ENCODE measurements around the gene TNFRSF19.
"Not testable (repeated sequence)": the region's sequence is repeated elsewhere in the genome, so short reads cannot be mapped to it uniquely, and the experiment has no call there.

The TNFRSF19 gene, protein sequence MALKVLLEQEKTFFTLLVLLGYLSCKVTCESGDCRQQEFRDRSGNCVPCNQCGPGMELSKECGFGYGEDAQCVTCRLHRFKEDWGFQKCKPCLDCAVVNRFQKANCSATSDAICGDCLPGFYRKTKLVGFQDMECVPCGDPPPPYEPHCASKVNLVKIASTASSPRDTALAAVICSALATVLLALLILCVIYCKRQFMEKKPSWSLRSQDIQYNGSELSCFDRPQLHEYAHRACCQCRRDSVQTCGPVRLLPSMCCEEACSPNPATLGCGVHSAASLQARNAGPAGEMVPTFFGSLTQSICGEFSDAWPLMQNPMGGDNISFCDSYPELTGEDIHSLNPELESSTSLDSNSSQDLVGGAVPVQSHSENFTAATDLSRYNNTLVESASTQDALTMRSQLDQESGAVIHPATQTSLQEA

DNA sequence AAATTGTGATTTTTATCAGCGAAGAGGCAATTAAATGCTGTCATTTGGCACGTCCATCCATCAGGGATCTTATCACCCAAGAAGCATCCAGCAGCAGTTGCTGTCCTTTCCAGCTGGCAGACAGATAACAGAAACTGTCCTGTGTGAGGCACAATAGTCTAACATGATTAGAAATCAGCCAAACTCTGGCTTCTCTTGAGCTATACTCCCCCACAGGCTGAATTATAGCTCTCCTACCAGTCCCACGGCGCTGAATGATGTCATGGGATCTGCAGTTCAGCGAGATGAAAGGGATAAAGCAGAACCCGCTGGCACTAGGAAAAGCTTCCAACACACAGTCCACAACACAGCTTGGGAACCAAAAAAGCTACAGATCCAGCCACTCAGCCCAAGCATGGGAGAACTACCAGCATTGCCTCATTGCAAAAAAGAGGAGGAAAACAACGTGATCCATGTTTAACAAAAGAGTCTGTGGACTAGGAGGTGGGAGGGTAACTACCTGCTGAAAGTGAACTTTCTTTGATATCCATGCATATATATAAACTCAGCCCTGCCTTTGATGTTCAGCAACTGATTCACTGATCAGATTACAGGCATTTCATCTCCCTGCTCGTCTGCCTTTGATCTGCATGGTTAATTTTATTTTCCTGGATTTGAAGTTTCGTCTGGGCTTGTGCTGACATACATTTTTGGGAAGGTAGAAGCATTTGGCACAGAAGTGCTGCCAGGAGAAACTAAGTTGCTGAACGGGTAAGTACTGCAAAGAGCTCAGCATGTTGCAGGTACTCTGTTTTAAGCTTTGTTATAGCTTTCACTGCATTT lies at the start of gene TNFRSF19:
Gene TNFRSF19, plus strand, starts transcription at position 314 of the 822 bp plus-strand sequence. CDS start 19,772 bp downstream, outside the sequence.
- no peak for DNase-seq

DNA sequence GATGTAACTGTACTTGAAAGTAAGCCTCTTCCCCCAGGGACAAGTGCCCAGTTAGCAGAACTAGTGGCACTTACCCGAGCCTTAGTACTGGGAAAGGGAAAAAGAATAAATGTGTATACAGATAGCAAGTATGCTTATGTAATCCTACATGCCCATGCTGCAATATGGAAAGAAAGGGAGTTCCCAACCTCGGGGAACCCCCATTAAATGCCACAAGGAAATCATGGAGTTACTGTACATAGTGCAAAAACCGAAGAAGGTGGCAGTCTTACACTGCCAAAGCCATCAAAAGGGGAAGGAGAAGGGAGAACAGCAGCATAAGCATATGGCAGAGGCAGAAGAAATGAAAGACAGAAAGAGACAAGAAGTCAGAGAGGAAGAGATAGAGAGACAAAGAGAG lies 40.3 kb upstream of the TNFRSF19 start:
- DNase-seq: not testable (repeated sequence)

DNA sequence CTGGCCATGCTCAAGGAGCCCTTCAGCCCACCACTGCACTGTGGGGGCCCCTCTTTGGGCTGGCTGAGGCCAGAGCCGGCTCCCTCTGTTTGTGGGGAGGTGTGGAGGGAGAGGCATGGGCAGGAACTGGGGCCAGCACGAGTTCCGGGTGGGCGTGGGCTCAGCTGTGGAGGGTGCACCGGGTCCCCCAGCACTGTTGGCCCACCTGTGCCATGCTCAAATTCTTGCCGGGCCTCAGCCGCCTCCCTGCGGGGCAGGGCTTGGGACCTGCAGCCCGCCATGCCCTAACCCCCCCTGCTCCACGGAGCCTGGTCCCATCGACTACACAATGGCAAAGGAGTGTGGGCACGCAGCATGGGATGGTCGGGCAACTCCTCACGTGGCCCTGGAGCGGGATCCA lies 38.8 kb upstream of the TNFRSF19 start:
- DNase-seq: no peak

DNA sequence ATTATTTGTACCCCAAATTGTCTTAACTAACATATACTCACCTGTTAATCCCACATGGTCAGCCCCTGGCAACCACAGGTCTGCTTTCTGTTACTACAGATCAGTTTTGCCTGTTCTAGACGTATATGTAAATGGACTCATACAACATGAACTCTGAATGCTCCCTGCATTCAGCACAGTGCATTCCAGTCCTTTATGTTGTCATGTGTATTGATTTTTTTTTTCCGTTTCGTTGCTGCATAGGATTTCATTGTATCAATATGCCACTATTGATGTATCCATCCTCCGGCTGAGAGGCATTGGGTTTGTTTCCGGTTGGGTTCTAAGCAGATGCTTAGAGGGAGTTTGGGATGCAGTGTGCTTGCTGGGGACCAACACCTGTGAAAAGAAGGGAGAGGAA lies 36.1 kb upstream of the TNFRSF19 start:
- no peak for DNase-seq

DNA sequence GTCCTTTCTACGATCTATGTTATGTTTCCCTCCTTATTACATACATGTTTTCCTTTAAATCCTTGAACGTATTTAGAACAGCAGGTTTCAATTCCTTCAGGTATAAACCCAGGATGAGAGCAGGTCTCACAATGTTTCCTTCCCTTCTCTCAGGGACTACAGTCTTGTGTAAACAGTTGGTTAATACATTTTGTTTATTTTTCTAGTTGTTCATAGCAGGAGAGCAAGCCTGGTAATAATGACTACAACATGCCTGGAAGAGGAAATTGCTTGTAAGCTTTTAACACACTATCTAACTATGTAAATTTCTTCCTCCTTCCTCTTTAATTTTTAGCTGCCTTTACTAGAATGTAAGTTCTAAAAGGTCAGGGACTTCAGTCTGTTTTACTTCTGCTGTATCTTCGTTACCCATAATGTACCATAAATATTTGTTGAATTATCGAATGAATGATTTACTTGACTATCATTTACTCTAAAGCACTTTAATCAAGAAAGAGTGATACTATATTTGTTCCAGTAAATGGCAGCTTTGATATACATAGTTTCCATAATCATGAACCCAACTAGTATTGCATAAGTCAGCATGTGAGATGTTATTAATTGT lies 28.9 kb upstream of the TNFRSF19 start:
- no peak for DNase-seq

DNA sequence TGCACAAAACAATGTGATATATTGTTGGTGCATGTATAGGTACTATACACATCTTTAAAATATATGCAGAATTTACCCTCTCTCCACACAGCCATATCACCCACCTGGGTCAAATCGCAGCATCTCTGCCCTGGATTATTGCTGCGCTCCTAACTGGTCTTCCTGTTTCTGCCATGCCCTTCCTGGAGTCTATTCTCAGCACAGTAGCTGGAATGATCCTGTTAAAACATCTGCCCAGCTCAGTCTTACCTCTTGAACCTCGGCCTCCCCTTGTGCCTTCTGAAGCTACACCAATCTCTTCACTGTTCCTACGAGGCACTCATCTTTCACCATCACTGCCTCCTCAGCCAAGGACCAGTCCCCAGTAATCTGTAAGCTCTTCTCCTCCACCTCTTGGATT lies 25.5 kb upstream of the TNFRSF19 start:
- no peak for DNase-seq

DNA sequence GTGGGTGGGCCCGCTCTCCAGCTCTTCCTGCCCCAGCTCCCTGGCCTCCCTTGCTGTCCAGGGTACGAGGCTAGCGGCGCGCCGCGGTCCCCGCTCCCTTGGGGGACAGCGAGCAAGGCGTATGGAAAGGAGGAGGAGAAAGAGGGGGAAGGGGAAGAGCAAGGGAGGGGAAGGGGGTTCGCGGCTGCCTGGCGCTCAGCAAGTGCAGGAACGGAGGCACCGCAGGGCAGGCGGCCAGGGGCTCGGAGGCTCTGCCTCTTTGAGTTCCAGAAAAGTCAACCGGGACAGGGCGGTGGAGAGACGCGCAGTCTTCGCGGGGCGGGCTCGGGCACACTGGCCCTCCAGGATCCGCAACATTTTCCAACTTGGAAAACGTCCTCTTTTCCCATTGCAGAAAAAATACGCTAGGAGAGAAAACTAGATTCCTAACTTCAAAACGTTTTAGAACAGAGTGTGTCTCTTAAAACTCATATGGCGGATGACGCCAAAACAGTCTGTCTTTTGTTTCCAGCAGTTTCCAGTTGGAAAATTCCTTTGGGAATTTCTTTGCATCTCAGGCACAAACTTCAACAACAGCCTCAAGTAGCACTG lies 23.1 kb upstream of the TNFRSF19 start:
- DNase-seq: no peak

DNA sequence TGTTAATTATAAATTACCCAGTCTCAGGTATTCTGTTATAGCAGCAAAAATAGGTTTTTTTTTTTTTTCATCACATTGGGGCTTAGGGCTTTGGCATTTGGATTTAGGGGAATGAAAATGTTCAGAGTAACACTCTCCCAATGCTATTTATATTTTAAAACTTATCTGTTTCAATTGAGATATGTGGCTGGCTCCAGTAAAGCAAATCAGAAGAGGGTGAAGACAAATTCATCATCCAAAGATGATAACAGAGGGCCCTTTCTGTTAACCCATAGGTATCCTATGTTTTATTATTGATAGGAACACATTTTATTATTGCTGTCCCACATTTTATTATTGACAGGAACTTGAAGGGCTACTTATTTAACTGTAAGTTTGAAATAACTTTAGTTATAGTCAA lies 20.5 kb upstream of the TNFRSF19 start:
- DNase-seq: no peak

DNA sequence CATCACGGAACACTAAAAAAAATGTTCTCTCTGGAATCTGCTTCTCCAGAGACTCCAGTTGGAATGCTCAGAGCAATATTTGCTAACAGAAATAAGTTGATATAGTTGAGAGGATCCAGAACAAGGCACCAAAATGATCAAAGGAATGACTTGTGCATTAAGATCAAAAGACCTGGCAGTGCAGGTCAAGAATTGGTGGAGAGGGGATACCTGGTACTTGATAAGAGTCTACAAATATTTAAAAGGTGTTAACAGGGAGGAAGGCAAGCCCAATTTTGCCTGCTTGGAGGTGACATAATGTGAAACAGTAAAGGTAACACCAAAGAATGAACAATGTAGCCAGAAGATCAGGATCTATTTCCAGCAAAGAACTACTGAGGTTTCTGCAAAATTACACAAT lies 20.0 kb upstream of the TNFRSF19 start:
- no peak for DNase-seq

DNA sequence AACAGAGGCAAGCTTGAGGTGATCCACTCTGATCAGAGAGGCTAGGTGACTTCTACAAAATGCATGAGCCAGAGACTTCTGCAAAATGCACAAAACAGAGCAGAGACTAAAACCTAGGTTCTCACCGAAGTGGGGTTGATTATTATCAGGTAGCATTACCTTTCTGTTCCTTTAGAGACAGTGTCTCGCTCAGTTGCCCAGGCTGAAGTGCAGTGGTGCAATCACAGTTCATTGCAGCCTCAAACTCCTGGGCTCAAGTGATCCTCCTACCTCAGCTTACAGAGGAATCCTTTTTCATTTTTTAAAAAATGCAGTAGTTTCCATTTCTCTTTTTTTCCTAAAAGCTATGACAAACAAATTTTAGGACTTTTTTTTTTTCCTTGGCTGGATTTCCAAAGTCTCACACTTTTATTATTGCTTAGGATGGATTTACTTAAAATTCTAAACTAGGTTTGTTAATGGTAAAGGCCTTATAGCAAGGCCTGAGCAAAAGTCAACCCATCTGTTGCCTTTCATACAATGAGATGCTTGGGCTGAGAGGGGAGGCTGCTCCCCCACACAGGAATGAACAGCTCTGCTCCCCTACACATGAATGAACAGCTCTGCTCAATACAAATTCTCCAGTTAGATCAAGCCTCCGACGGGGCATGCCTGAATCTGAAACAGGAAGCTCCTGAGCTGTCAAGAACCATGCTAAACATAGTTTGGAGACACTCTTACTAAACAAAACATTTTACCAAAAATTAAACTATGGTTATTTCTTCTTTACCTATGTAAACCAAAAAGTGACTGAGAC lies 18.8 kb upstream of the TNFRSF19 start:
- DNase-seq: no peak

DNA sequence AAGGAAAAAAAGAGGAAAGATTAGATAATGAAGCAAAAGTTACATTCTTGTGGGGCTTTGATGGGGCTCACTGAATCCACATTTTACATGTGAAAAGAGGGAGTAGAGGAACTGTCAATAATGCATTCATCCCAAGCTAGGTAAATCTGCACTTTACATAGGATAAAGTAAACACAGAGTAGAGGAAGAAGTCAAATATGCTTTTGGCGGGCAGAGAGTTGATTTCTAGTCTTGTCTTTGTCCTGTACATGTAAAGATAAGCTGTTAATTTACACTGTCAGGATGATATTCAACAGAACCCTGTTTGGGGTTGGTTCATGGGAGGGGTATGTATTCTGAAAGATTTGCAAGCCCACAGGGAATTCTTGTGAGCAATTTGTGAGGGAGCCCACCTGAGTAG lies 18.0 kb upstream of the TNFRSF19 start:
- no peak for DNase-seq

DNA sequence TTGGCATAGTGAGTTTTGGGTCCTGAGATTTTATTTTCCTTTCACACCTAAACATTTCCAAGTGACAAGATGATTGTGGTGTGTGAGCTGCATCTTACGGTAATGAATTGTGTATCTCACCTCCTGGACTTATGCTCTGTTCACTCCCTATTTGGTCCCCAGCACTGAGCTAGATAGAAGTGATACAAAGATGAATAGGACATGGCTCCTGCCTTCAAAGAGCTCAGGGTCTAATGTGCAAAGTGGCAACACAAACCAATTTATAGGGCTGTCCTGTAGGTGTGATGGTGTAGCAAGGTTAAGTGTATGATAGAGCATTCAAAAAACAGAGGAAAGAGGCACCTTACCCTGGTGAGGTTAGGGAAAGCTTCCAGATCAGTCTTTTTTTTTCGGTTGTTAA lies 17.6 kb upstream of the TNFRSF19 start:
- DNase-seq: no peak

DNA sequence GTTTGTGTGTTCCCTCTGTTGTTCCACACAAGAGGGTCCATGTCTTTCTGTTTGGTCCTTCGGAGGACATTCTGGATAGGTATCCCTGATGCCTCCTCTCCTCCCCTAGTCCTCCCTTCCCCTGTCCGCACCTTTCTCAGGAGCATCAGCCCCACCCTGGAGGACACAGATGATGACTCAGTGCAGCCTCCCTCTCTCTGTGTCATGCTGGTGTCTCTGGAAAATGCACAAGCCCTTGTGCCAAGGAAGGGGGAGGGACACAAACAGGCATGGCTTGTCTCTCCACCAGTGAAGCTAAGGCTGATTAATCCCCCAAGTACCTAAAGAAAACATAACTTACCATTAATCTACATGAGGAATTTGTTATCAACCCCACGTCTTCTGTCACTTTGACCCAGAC lies 16.2 kb upstream of the TNFRSF19 start:
- no peak for DNase-seq

DNA sequence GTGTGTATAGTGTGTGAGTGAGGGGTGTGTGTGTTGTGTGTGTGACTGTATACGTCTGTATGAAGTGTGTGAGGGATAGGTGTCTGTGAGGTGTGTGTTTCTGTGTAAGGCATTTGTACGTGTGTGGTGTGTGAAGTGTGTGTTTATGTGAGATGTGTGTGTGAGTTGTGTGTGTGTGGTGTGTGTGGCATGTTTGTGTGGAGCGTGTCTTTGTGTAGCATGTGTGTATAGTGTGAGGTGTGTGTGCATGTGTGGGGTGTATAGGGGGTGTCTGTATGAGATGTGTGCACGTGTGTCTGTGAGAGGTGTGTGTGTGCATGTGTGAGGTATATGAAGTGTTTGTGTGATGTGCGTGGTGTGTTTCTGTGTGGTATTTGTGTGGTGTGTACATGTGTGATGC lies 13.2 kb upstream of the TNFRSF19 start:
- no peak for DNase-seq

DNA sequence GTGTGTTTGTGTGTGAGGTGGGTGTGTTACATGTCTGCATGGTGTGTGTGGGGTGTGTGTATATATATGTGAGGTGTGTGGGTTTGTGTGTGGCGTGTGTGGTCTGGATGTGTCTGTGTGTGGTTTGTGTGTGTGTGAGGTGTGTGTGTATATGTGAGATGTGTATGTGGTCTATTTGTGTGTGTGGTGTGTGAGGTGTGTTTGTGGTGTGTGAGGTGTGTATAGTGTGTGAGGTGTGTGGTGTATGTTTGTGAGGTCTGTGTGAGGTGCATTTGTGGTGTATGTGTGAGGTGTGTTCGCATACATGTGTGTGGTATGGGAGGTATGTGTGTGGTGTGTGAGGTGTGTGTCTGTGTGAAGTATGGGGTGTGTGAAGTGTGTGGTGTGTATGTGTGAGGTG lies 12.5 kb upstream of the TNFRSF19 start:
- no peak for DNase-seq

DNA sequence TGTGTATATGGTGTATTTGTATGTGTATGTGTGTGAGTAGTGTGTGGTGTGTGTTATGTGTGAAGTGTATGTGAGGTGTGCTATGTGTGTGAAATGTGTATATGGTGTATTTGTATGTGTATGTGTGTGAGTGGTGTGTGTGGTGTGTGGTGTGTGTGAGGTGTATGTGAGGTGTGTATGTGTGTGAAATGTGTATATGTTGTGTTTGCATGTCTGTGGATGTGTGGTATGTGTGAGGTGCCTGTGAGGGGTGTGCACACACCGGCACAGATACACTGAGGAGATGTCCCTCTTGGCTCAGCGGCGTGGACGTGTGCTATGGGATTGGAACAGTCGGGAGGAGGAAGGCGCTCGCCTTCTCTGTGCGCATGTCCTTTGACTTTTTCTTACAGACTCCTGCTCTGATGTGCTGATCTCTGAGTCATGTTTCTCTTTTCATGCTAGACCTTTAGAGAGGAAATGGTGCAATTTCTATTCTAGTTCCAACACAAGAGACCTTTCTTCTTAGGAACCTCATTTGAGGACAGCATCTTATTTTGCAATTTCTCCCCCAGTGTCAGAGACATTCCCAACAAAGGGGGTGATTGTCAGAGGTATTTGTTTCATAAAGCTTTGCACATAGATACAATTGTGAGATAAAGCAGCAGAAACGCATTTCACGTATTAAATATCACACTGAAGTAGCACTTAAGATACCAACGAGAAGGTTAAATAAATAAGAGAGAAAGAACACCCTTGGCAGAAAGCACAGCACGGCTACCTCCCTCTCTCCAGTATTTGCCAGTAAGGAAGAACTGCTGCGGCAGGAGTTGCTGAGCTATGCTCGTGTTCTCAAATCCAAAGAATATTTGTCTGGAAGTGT lies 11.3 kb upstream of the TNFRSF19 start:
- no peak for DNase-seq

DNA sequence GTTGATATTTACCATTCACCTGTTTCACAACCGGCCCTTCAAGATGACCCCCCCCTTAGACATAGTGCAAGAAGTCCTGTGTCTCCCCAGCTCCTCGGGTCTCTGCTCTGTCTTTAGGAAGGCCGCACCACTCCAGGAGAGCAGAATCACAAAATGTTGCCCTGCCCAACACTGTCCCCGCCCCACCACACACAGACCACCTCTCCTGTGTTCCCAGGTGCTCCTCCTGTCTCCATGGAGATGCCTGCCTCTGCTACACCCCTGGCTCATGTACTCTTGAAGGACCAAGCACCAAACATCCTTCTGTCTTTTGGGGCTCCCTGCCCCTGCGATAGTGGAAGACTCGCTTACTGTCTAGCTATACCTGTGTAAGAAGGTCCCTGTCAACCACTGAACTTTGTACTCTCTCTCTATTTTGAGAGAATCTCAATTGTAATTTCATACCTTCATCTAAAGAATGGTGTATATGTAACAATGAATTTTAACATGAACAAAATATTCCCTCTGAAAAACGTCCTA lies 9.6 kb upstream of the TNFRSF19 start:
- DNase-seq: no peak

DNA sequence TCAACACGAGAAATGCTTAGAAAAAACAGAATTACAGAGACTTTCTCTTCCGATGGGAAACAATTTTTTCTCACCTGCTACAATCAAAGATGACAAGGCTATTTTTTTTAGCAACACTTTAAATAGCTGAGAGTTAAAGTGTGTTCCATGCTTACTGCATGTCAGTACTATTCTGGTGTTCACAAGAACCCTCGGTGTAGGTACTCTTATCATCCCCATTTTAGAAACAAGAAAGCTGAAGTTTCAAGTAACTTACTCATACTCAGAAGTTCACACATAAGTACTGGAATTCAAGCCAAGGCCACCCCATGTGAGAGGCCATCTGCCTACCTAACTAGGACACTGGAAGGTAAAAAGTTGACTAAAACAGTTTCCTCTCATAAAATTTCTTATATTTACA lies 9.0 kb upstream of the TNFRSF19 start:
- DNase-seq: no peak

DNA sequence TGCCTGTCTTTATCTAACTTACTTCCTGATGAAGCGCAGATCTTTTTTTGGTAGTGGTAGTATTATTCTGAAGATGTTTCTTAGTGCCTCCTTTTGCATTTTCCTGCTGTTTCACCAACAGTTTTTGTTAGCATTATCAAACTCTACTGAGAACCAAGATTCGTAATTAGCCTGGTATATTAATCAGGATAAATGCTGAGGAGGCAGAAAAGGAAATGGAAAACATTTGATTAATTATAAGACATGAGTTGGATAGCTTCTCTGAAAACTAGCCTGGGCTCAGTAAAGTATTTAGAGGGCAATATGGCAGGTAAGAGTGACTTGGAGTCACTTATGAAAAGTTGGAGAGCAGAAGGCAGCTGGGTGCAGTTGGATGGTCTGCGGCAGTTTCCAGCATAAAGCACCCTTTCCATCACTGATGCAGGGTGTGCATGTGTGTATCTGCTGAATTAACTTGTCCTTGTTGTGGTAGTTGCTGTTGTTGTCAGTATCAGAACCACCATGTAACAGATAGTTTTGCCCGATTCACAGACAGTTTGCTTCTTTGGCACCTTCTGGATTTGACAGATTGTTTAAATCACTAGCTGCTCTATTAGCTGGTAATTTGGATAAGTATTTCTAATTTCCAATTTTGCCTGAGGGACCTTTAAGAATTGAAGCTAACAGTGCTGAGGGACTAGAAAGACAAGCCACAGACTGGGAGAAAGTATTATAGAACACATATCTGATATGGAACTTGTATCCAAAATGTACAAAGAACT lies 6.9 kb upstream of the TNFRSF19 start:
- DNase-seq: no peak

DNA sequence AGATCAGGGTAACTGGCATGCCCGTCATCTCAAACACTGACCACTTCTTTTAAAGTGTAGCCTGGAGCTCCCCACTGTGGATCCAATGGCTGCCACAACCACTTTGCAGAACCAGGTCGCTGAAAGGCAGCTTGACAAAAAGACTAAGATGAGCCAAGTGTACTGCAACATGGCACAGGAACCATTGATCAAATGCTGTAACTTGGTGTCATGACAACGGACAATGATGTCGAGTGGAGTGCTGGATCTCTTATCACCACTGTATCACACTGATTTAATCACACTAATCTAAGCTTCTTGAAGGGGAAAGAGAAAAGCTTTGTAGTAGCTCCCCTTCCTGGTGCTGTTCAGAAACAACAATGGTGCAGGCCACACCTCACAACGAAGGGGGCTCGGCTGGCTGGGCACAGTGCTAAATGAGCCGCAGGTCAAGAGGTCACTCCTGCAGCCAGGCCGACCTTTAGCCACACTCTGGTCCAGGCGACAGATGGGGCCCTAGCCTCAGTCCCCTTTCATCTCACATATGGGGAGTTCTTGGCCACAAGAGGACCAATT lies 2.2 kb upstream of the TNFRSF19 start:
- no peak for DNase-seq
